Effector memory CD4-positive, alpha-beta T cell (primary cell): ENCODE results near the gene CRTC3.
"Not testable (repeated sequence)": the region's sequence is repeated elsewhere in the genome, so short reads cannot be mapped to it uniquely, and the experiment has no call there.

Source experiments
- DNase-seq, 3 donors: peaks; one replicate each; pipeline ENCODE4 v3.0.0-alpha.2; 2020
- H3K27ac ChIP-seq: 2 replicates; pipeline ENCODE4 v1.7.0; 2013; ENCODE audit warnings: mild to moderate bottlenecking, low read length, moderate library complexity; ENCODE audit not compliant: insufficient read depth, poor library complexity, severe bottlenecking
- H3K27me3 ChIP-seq: replicated peaks from 2 replicates; pipeline ENCODE4 v1.7.0; 2013; ENCODE audit warnings: mild to moderate bottlenecking, low read length; ENCODE audit not compliant: insufficient read depth, control insufficient read depth, poor library complexity, severe bottlenecking
- H3K36me3 ChIP-seq: 2 replicates; pipeline ENCODE4 v1.7.0; 2013; ENCODE audit warnings: mild to moderate bottlenecking, low read length, moderate library complexity; ENCODE audit not compliant: control insufficient read depth, insufficient read depth
- H3K4me1 ChIP-seq: 2 replicates; pipeline ENCODE4 v1.7.0; 2013; ENCODE audit warnings: low read length, mild to moderate bottlenecking; ENCODE audit not compliant: control insufficient read depth, insufficient read depth, poor library complexity, severe bottlenecking
- H3K4me3 ChIP-seq: 2 replicates; pipeline ENCODE4 v1.7.0; 2013; ENCODE audit warnings: low read length, low read depth, mild to moderate bottlenecking; ENCODE audit not compliant: insufficient read depth, poor library complexity, severe bottlenecking
- H3K9me3 ChIP-seq: 2 replicates; pipeline ENCODE4 v1.7.0; 2013; ENCODE audit warnings: mild to moderate bottlenecking, low read length, moderate library complexity; ENCODE audit not compliant: control insufficient read depth

The CRTC3 gene

GRCh38 chr15:90657520-90658172 lies 127.9 kb downstream of the CRTC3 start:
- DNase-seq = peak; percentile 38 to 59 (median 51)
- H3K27ac ChIP-seq, H3K36me3 ChIP-seq, H3K27me3 ChIP-seq, H3K9me3 ChIP-seq: not testable (repeated sequence)
- Histone ChIP-seq H3K4me1 (peaks cover 49% of the 10 kb centered on the region), H3K4me3 (peak overlapping the region; percentile 31)

- no peak for DNase-seq
- Histone ChIP-seq H3K4me1 (peaks cover 49% of the 10 kb centered on the region), H3K36me3 (no peaks in the 10 kb centered on the region), H3K27me3 (peaks cover 7% of the 10 kb centered on the region), H3K9me3 (no peaks in the 10 kb centered on the region), H3K27ac (no peak overlapping the region), H3K4me3 (no peak overlapping the region)
These were observed 129.8 kb downstream of the CRTC3 start for GRCh38 chr15:90659481-90659880.

- no peaks in the 10 kb centered on the region for H3K36me3 ChIP-seq
- H3K27ac ChIP-seq = no peak overlapping the region
- peak; percentile 21 to 33 (median 26) for DNase-seq
- peak overlapping the region; percentile 7 for H3K4me3 ChIP-seq
- H3K27me3 ChIP-seq = peaks cover 8% of the 10 kb centered on the region
- H3K9me3 ChIP-seq = no peaks in the 10 kb centered on the region
- peaks cover 51% of the 10 kb centered on the region for H3K4me1 ChIP-seq
These were observed 130.7 kb downstream of the CRTC3 start for GRCh38 chr15:90660195-90660998.

- H3K27me3 ChIP-seq, H3K9me3 ChIP-seq, H3K36me3 ChIP-seq, DNase-seq, H3K27ac ChIP-seq: not testable (repeated sequence)
- Histone ChIP-seq H3K4me3 (peak overlapping the region; percentile 7), H3K4me1 (peaks cover 53% of the 10 kb centered on the region)
These were observed 131.2 kb downstream of the CRTC3 start for GRCh38 chr15:90660999-90661330.

GRCh38 chr15:90664081-90664461 lies 134.3 kb downstream of the CRTC3 start:
- peaks cover 40% of the 10 kb centered on the region for H3K4me1 ChIP-seq
- not testable (repeated sequence) for H3K27me3 ChIP-seq, H3K27ac ChIP-seq, H3K36me3 ChIP-seq, DNase-seq, H3K9me3 ChIP-seq, H3K4me3 ChIP-seq

- peak overlapping the region; percentile 69 for H3K4me3 ChIP-seq
- H3K9me3 ChIP-seq = no peaks in the 10 kb centered on the region
- DNase-seq = no peak
- H3K27me3 ChIP-seq = peaks cover 4% of the 10 kb centered on the region
- H3K27ac ChIP-seq = no peak overlapping the region
- H3K36me3 ChIP-seq = no peaks in the 10 kb centered on the region
- peaks cover 36% of the 10 kb centered on the region for H3K4me1 ChIP-seq
These were observed 135.0 kb downstream of the CRTC3 start for GRCh38 chr15:90664650-90665287.

GRCh38 chr15:90665288-90666134 lies 135.8 kb downstream of the CRTC3 start:
- H3K4me1 ChIP-seq = peaks cover 30% of the 10 kb centered on the region
- H3K36me3 ChIP-seq = no peaks in the 10 kb centered on the region
- no peak overlapping the region for H3K27ac ChIP-seq
- H3K9me3 ChIP-seq = no peaks in the 10 kb centered on the region
- H3K27me3 ChIP-seq = peaks cover 4% of the 10 kb centered on the region
- peak in 1 of 3 donors; percentile 1 for DNase-seq
- peak overlapping the region; percentile 69 for H3K4me3 ChIP-seq

GRCh38 chr15:90666135-90666909 lies 136.6 kb downstream of the CRTC3 start:
- no peak for DNase-seq
- no peaks in the 10 kb centered on the region for H3K9me3 ChIP-seq
- peak overlapping the region; percentile 69 for H3K4me3 ChIP-seq
- H3K36me3 ChIP-seq = no peaks in the 10 kb centered on the region
- no peak overlapping the region for H3K27ac ChIP-seq
- peaks cover 4% of the 10 kb centered on the region for H3K27me3 ChIP-seq
- peaks cover 22% of the 10 kb centered on the region for H3K4me1 ChIP-seq

- DNase-seq = no peak
- no peak overlapping the region for H3K4me3 ChIP-seq
- H3K36me3 ChIP-seq = no peaks in the 10 kb centered on the region
- H3K27me3 ChIP-seq = peaks cover 4% of the 10 kb centered on the region
- no peak overlapping the region for H3K27ac ChIP-seq
- H3K9me3 ChIP-seq = no peaks in the 10 kb centered on the region
- peaks cover 13% of the 10 kb centered on the region for H3K4me1 ChIP-seq
These were observed 137.5 kb downstream of the CRTC3 start for GRCh38 chr15:90667073-90667754.
